HG03159 (cell line): ENCODE measurements around the gene PLAGL2.
"Not testable (repeated sequence)": the region's sequence is repeated elsewhere in the genome, so short reads cannot be mapped to it uniquely, and the experiment has no call there.

Experiments used
- ATAC-seq: cut with Tn5 transposase; IDR thresholded peaks from one replicate; pipeline ENCODE4 v1.9.1; 2021; ENCODE audit warnings: mild to moderate bottlenecking, moderate library complexity; ENCODE audit not compliant: unreplicated experiment

PLAGL2 gene

GRCh38 chr20:32205110-32205842, 2.3 kb downstream of the PLAGL2 start:
- no peak for ATAC-seq

GRCh38 chr20:32204205-32205109, 3.1 kb downstream of the PLAGL2 start:
- no peak for ATAC-seq

GRCh38 chr20:32203356-32204204, 4.0 kb downstream of the PLAGL2 start:
- ATAC-seq, result no peak

DNA sequence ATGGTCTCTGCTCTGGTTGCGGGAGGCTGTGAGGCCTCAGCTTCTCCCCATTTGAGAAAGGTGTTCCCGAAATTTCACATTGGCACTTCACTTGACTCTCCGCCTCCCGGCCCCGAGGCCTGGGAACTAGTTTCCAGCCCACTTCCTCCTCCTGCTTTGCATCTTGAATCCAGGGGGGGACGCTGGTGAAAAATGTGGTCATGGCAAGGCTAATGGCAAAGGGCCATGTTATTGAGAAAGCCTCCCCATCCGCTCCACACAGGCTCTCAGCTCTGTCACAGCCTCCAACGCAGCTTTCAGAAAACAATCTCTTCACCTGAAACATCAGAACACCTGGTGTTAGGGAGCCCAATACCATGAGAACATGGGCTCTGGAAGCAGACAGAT, 5.6 kb downstream of the PLAGL2 start:
- ATAC-seq, result no peak

DNA sequence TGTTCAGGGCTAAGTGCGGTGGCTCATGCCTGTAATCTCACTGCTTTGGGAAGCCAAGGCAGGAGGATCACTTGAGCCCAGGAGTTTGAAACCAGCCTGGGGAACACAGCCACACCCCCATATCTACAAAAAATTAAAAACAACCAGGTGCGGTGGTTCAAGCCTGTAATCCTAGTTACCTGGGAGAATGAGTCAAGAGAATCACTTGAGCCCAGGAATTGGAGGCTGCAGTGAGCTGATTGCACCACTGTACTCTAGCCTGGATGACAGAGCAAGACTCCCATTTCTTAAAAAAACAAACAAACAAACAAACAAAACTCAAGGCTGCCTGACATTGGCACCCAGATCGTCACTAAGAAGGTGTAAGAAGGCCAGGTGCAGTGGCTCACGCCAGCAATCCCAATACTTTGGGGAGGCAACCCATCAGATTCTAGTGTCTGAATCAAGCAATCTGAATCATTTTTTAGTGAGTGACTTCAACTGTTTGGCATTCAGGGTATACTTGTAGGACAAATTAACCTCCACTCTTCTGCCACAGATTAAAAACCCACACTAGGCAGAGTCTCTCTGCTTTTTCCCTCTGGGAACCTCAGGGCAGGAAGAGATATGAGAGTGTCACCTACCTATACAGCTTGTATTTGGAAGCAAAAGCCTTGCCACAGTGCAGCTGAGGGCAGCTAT, 6.1 kb downstream of the PLAGL2 start:
- no peak for ATAC-seq

DNA sequence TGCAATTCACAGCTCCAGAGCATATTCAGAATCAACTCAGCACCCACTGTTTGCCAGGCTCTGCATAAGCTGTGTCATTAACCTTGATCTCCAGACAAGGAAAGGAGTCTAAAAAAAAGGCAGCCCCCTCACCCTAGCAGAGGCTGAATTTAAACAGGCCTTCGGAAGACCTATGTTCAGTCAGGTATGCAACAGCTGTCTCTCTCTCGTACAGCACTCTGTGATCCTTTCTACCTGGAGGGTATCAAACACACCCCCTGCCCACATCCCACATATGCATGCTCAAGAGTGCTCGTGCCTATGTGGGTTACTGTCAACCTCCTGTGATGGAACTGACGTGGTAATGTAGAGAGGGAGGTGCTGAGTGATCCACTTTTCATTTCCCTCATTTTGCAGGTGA, 8.5 kb downstream of the PLAGL2 start:
- no peak for ATAC-seq

DNA sequence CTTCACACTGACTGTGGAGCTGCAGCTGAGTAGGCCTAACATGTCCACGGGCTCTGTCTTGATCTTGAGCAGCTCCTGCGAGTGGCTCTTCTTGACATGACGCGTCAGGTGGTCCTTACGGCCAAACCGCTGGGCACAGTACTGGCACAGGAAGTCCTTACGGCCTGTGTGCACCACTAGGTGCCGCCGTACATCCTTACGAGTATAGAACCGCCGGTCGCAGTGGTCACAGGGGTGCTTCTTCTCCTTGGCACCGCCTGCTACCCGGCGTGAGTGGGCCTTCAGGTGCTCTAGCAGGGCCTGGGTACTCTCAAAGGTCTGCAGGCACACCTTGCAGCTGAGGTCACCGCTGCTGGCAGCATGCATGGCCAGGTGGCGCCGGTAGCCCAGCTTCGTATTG, 10.4 kb downstream of the PLAGL2 start:
- not testable (repeated sequence) for ATAC-seq

DNA sequence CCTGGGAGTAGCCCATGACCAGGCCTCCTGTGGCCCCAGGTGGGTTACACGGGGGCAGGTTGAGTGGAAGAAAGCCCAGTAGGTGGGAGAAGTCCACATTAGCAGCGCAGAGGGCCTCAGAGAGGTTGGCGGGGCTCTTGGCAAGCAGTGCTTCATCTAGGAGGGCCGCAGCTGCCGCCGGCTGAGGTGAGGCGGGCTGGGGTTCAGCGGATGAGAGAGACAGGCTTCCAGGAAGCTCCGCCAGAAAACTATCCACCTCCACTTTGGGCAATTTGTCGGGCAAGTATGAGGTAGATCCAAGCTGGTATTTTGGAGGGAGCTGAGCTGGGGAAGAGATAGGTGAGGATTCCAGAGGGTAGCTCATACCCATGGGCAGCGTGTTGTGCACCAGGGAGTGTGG, 10.9 kb downstream of the PLAGL2 start:
- ATAC-seq, result not testable (repeated sequence)

GRCh38 chr20:32195581-32195980, 12.0 kb downstream of the PLAGL2 start:
- ATAC-seq, result no peak

GRCh38 chr20:32193996-32194395, 13.5 kb downstream of the PLAGL2 start:
- ATAC-seq, result no peak

DNA sequence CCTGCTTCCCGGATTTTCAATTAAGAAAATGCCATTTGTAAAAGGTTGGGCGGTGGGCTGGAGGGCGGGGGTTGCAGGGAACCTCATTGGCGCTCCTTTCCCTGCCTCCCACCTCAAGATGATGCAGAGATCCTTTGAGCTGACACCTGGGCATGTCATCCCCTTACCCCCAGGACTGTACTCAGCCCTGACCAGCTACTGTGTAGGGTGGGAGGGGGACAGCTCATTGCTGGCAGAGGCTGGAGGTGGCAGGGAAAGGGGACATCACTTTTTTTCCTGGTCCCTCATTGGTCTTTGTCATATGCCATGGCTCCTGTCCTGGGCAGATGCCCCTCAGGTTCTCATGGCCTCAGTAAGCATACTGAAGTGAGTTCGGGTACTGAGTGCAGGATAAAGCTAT, 14.2 kb downstream of the PLAGL2 start:
- ATAC-seq, result not testable (repeated sequence)

DNA sequence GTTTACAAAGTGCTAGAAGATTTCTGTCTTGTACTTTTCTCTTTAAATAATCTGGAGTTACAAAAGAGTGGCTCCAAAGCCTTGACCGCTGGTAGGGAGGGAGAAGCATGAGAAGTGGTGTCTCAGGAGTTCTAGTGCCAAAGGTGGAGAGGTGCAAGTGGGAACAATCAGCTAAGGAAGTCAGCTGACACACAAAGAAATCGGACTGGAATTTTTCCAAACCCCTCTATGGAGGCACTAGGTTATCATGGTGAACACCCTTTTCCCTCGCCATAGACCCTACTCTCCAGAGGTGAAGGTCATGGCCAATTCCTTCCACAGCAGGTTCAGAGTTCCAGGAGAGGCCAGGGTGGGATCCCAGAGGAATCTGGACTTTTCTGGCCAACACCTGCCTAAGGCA, 14.8 kb downstream of the PLAGL2 start:
- ATAC-seq, result no peak

DNA sequence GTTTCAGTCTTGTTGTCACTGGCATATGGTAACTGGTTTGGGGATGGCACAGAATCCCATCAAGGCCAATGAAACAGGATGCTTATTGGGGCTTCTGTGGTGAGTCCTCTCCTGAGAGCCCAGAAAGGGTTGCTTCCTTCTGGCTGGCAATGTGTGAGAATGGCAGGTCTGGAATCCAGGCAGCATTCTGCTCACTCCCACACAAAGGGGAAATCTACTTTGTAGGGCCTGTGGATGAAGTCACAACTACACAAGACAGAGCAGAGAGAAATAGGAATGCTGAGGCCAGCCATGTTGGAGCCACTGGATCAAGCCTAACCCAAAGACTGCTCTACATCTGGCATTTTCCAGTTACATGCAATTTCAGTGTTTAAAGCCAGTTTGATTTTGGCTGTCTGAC, 15.7 kb downstream of the PLAGL2 start:
- ATAC-seq, result no peak

- ATAC-seq, result no peak
These were observed 16.1 kb downstream of the PLAGL2 start for GRCh38 chr20:32191422-32191821.

DNA sequence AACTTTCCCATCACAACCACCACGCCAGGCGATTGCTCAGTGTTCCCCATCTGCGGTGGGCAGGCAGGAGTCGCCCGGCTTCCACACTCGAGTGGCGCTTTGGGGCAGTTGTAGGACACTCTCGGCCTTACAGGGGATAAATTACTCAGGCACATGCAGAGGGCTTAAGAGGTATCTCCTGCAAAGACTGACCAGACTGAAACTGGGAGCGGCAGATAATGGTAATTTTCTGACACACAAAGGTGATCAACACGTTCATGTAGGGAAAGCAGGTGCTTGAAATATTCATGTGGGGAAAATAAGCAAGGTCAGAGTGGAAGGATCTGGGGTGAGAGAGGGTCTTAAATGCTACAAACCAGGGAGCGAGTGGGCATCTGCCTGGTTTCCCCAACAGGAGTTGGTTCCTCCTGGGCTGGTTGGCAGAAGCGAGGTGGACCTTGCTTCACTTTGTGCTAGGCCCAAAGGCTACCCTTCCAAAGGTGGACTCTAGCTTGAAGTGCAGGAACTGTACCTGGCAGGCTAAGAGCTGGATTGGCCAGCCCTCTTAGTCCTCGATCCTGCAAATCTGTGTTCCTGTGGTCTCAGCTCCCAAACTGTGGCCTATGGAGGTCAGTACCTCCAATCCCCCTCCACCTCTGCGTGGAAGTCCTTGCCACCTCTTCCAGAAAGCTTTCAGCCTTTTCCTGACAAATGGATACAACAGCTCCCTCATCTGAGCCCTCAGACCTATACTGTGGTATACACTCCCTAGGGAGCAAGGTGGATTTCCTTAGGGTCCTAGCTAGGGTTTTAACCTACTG, 16.7 kb downstream of the PLAGL2 start:
- ATAC-seq, result no peak

DNA sequence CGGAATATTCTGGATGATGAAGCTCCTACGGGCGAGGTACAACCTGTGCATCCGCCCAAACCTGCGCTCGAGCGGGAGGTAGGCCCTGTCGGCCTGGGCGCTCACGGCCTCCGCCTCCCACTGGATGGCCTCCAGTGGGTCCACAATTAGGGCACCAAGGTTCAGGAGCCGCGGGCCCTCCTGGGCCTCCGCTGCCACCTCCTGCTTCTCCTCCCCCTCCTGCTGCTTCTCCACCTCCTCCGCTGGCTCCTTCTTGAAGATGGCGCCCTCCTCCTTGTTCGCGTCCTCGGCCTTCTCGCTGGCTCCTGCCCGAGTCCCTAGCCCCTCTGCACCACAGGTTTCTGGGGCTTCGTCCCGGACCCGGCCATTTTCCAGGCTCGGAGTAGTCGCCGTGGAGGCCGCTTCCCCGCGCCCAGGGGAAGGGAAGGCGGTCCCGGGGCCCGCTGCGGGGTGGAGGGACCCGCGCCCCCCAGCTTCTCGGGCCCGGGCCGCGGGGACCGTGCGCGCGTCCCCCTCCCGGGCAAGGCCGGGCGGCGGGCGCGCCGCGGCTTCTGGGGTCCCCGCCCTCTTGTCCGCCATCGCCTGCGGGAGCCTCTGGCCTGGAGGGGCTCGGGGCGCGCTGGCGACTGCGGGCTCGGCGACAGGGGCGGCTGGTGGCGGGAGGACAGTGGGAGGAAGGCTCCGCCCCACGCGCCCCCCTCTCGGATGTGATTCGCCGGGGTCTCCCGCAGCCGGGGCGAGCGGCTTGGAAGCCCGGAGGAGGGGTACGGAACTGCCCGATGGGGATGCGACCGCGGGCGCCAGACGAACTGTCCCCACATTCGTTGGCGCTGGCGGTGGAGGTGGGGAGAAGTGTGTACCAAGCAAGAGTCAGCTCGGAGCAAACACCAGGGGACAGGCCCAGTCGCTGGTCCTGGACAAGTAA, 17.6 kb downstream of the PLAGL2 start:
- no peak for ATAC-seq

DNA sequence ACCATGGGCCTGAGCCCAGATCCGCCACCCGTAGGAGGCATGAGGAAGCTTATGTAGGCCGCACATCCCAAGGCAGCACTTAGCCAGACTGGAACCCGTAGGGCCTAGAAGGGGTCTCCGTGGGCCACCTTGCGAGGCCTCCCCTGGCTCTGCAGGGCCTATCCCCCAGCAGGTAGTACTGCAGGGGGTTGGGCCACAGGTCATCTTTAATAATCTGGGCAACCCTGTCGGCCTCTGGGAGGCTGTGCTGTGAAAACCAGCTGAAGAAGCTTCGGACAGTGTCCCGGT, 18.5 kb downstream of the PLAGL2 start:
- ATAC-seq, result no peak

GRCh38 chr20:32188376-32189122, 19.0 kb downstream of the PLAGL2 start:
- ATAC-seq, result no peak
